Cardiac muscle cell (in vitro differentiated cells and primary cell): ENCODE data around the gene PRRC2A. TPM values are rescaled to one million over a fixed set of nuclear protein-coding genes. Genes with fewer than 3 reads are reported as not detected.
A peak's percentile ranks its signal among the peaks of the same experiment; 100 is the strongest.

Experiments
- DNase-seq, 2 donors: peaks; one replicate each; pipeline versions ENCODE4 v3.0.0 to v3.0.0-alpha.2; 2010 to 2017; ENCODE audit warnings: low read depth in 1 of 2, low spot score in 1 of 2
- H3K27ac ChIP-seq: fragments of 200-600 bp; sonication (generic); 2 replicates; pipeline ENCODE4 v1.5.1; 2016
- H3K27me3 ChIP-seq: fragments of 200-600 bp; sonication (generic); 2 replicates; pipeline ENCODE4 v1.6.0; 2016; ENCODE audit warnings: control low read depth
- H3K36me3 ChIP-seq: fragments of 200-600 bp; sonication (generic); 2 replicates; pipeline ENCODE4 v1.5.1; 2016; ENCODE audit warnings: control low read depth
- H3K4me1 ChIP-seq: fragments of 200-600 bp; sonication (generic); 2 replicates; pipeline ENCODE4 v1.8.1; 2017; ENCODE audit warnings: low read depth, mild to moderate bottlenecking, mixed run types
- H3K4me3 ChIP-seq: fragments of 200-600 bp; sonication (generic); 2 replicates; pipeline ENCODE4 v1.5.1; 2016; ENCODE audit warnings: mild to moderate bottlenecking
- H3K9me3 ChIP-seq: fragments of 200-600 bp; sonication (generic); 2 replicates; pipeline ENCODE4 v1.5.1; 2017; ENCODE audit warnings: low read depth, mild to moderate bottlenecking, control low read depth
- polyA plus RNA-seq: library from polyadenylated mRNA; unstranded; fragments of >200 nt; fragmentation: Nextera tagmentation; extraction: Ambion mirVana; gene quantifications from 2 replicates; pipeline ENCODE4 v1.2.1, GENCODE V29; 2016
- total RNA-seq: library from RNA; depleted of rRNA; stranded (reverse); fragments of >200 nt; gene quantifications from 2 replicates; pipeline ENCODE4 v1.2.3, GENCODE V29; 2016
- TF ChIP-seq, protein P1 (sequence below): IDR thresholded peaks from 2 replicates; pipeline ENCODE4 v1.5.1; 2012; ENCODE audit warnings: low read depth, mild to moderate bottlenecking, low read length

PRRC2A gene
- total and polyA plus RNA-seq, 2 experiments from 2014 or later, result 70.2 to 208 TPM

GRCh38 chr6:31636698-31637596 lies 16.4 kb downstream of the PRRC2A start:
- no peaks in the 10 kb centered on the region for H3K4me1 ChIP-seq
- TF ChIP-seq, protein P1, sequence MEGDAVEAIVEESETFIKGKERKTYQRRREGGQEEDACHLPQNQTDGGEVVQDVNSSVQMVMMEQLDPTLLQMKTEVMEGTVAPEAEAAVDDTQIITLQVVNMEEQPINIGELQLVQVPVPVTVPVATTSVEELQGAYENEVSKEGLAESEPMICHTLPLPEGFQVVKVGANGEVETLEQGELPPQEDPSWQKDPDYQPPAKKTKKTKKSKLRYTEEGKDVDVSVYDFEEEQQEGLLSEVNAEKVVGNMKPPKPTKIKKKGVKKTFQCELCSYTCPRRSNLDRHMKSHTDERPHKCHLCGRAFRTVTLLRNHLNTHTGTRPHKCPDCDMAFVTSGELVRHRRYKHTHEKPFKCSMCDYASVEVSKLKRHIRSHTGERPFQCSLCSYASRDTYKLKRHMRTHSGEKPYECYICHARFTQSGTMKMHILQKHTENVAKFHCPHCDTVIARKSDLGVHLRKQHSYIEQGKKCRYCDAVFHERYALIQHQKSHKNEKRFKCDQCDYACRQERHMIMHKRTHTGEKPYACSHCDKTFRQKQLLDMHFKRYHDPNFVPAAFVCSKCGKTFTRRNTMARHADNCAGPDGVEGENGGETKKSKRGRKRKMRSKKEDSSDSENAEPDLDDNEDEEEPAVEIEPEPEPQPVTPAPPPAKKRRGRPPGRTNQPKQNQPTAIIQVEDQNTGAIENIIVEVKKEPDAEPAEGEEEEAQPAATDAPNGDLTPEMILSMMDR, result no peak
- peaks cover 93% of the 10 kb centered on the region for H3K36me3 ChIP-seq
- H3K4me3 ChIP-seq, result no peak overlapping the region
- no peaks in the 10 kb centered on the region for H3K9me3 ChIP-seq
- H3K27me3 ChIP-seq, result no peaks in the 10 kb centered on the region
- H3K27ac ChIP-seq, result peak overlapping the region; percentile 62
- no peak for DNase-seq

GRCh38 chr6:31639043-31639442 lies 18.5 kb downstream of the PRRC2A start:
- no peak overlapping the region for H3K4me3 ChIP-seq
- TF ChIP-seq, protein P1, result no peak
- H3K27ac ChIP-seq, result peak overlapping the region; percentile 73
- H3K4me1 ChIP-seq, result no peaks in the 10 kb centered on the region
- peaks cover 86% of the 10 kb centered on the region for H3K36me3 ChIP-seq
- no peaks in the 10 kb centered on the region for H3K9me3 ChIP-seq
- no peak for DNase-seq
- no peaks in the 10 kb centered on the region for H3K27me3 ChIP-seq

DNA sequence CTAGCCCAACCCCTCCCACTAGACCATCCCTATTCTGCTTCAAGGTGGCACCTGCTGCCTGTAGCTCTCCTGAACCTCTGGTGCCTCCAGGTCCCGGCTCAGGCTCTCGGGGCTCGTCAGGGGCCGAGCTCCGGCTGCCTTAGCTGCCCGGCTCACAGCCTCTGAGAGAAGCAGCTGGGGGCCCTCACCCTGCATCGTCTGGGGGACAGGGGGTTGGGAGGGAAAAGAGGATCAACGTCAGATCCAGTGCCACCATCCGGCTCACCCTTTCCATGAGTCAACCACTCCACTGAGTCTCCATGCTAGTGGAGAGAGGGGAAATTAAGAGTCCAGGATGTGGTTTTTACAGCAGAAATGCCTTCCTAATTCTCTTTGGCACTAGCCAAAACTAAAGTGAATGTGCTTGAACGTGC lies 18.9 kb downstream of the PRRC2A start:
- Histone ChIP-seq H3K4me1 (no peaks in the 10 kb centered on the region), H3K4me3 (no peak overlapping the region), H3K27me3 (no peaks in the 10 kb centered on the region), H3K9me3 (no peaks in the 10 kb centered on the region), H3K27ac (peak overlapping the region; percentile 73), H3K36me3 (peaks cover 86% of the 10 kb centered on the region)
- DNase-seq, result peak in 1 of 2 donors; percentile 50
- TF ChIP-seq, protein P1, result no peak

- no peak for DNase-seq
- Histone ChIP-seq H3K27me3 (no peaks in the 10 kb centered on the region), H3K9me3 (no peaks in the 10 kb centered on the region), H3K36me3 (peaks cover 86% of the 10 kb centered on the region), H3K27ac (no peak overlapping the region), H3K4me3 (no peak overlapping the region), H3K4me1 (no peaks in the 10 kb centered on the region)
- TF ChIP-seq, protein P1, result no peak
Observed at GRCh38 chr6:31640612-31641011, 20.1 kb downstream of the PRRC2A start.

DNA sequence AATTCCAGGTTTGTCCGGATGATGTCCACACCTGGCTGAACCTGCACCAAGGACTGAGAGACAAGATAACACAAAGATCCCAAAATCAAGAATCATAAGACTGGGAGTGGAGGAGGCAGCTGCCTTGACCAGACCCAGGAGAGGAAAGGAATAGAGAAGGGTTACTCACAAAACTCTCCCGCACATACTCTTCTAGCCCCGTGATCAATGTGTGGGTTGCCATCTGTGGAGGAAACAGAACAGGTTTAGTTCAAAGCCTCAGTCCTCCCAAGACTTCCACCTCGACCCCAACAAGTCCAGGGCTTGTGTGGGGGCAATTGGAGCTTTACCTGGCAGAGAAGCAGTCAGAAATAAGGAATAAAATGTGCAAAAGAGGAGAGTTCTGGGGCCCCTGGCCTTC lies 20.9 kb downstream of the PRRC2A start:
- TF ChIP-seq, protein P1, result no peak
- no peak overlapping the region for H3K4me3 ChIP-seq
- H3K36me3 ChIP-seq, result peaks cover 85% of the 10 kb centered on the region
- H3K27ac ChIP-seq, result no peak overlapping the region
- no peaks in the 10 kb centered on the region for H3K27me3 ChIP-seq
- no peaks in the 10 kb centered on the region for H3K9me3 ChIP-seq
- no peaks in the 10 kb centered on the region for H3K4me1 ChIP-seq
- no peak for DNase-seq
